CD4-positive, alpha-beta T cell treated with Interleukin-15 for 4 hours (primary cell): ENCODE measurements around the gene SVIP.

Source experiments
- DNase-seq: peaks from one replicate; pipeline ENCODE4 v3.0.0-alpha.2; 2020; ENCODE audit warnings: low spot score

SVIP gene

GRCh38 chr11:22829231-22830081, at the start of gene SVIP:
Gene SVIP (minus strand): TSS chr11:22829801. CDS start chr11:22829748, 53 bp downstream.
- DNase-seq: peak; percentile 93

- no peak for DNase-seq
Measured at GRCh38 chr11:22878604-22879003, 49.0 kb upstream of the SVIP start.

GRCh38 chr11:22878039-22878438, 48.4 kb upstream of the SVIP start:
- DNase-seq: no peak

GRCh38 chr11:22875869-22876473, 46.4 kb upstream of the SVIP start:
- peak; percentile 76 for DNase-seq

- DNase-seq: no peak
Measured at GRCh38 chr11:22869325-22869724, 39.7 kb upstream of the SVIP start.

GRCh38 chr11:22860241-22860640, 30.6 kb upstream of the SVIP start, which contains the start of gene CCDC179:
Gene CCDC179 (minus strand): TSS chr11:22860474. CDS start chr11:22860421, 53 bp downstream.
- no peak for DNase-seq

GRCh38 chr11:22859756-22860155, 30.2 kb upstream of the SVIP start:
- no peak for DNase-seq

- no peak for DNase-seq
Measured at GRCh38 chr11:22851477-22851876, 21.9 kb upstream of the SVIP start.

GRCh38 chr11:22846726-22847125, 17.1 kb upstream of the SVIP start:
- DNase-seq: no peak

- peak; percentile 10 for DNase-seq
Measured at GRCh38 chr11:22832315-22833015, 2.9 kb upstream of the SVIP start.

GRCh38 chr11:22830082-22830414, 447 bp upstream of the SVIP start:
- DNase-seq: no peak

GRCh38 chr11:22828373-22828772, 1.2 kb downstream of the SVIP start:
- no peak for DNase-seq

GRCh38 chr11:22822203-22822602, 7.4 kb downstream of the SVIP start:
- DNase-seq: no peak

- DNase-seq: no peak
Measured at GRCh38 chr11:22809893-22810292, 19.7 kb downstream of the SVIP start.

GRCh38 chr11:22808571-22809197, 20.9 kb downstream of the SVIP start:
- DNase-seq: no peak

- DNase-seq: no peak
Measured at GRCh38 chr11:22807855-22808570, 21.6 kb downstream of the SVIP start.

- DNase-seq: no peak
Measured at GRCh38 chr11:22807391-22807790, 22.2 kb downstream of the SVIP start.

- DNase-seq: no peak
Measured at GRCh38 chr11:22802861-22803260, 26.7 kb downstream of the SVIP start.

GRCh38 chr11:22800482-22800881, 29.1 kb downstream of the SVIP start:
- DNase-seq: no peak

GRCh38 chr11:22798901-22799300, 30.7 kb downstream of the SVIP start:
- DNase-seq: no peak

- no peak for DNase-seq
Measured at GRCh38 chr11:22797047-22797446, 32.6 kb downstream of the SVIP start.

GRCh38 chr11:22795914-22796313, 33.7 kb downstream of the SVIP start:
- no peak for DNase-seq
